K562 (cell line): ENCODE data around the gene CNGB1. TPM values are rescaled to one million over a fixed set of nuclear protein-coding genes. Genes with fewer than 3 reads are reported as not detected.

Source experiments
- CEBPG ChIP-seq, 3 experiments: fragments of 200-800 bp in 1 of 3; sonication (Bioruptor generic) in 1 of 3; sonication (generic) in 1 of 3; formaldehyde crosslinking in 1 of 3; IDR thresholded peaks in 2 of 3; conservative IDR thresholded peaks in 1 of 3; 2 replicates each; pipeline versions ENCODE4 v1.6.1 to v1.8.0; 2016 to 2022; ENCODE audit warnings: missing compliant biosample characterization in 2 of 3, missing genetic modification characterization in 2 of 3, mild to moderate bottlenecking in 1 of 3, missing genetic modification reagents in 1 of 3
- EGR1 ChIP-seq: fragments of 450-650 bp; conservative IDR thresholded peaks from 2 replicates; pipeline ENCODE4 v1.6.1; 2017; ENCODE audit warnings: mild to moderate bottlenecking
- FIP1L1 ChIP-seq: fragments of 200-400 bp; formaldehyde crosslinking; IDR thresholded peaks from 2 replicates; pipeline ENCODE4 v1.6.1; 2018; ENCODE audit warnings: mild to moderate bottlenecking, low read depth, low read length; ENCODE audit not compliant: poor library complexity, severe bottlenecking
- GABPB1 ChIP-seq: sonication (generic); formaldehyde crosslinking; IDR thresholded peaks from 2 replicates; pipeline ENCODE4 v1.8.0; 2022; ENCODE audit warnings: mild to moderate bottlenecking, missing genetic modification reagents
- KLF10 ChIP-seq: fragments of 250-450 bp; sonication (Bioruptor Pico); IDR thresholded peaks from 2 replicates; pipeline ENCODE4 v1.6.1; 2021; ENCODE audit warnings: matching md5 sums
- NCOA6 ChIP-seq: fragments of 450-650 bp; IDR thresholded peaks from 2 replicates; pipeline ENCODE4 v1.6.1; 2017; ENCODE audit warnings: mild to moderate bottlenecking
- NCOR1 ChIP-seq: fragments of 450-650 bp; IDR thresholded peaks from 2 replicates; pipeline ENCODE4 v1.6.1; 2016; ENCODE audit warnings: mild to moderate bottlenecking, moderate library complexity
- RBM15 ChIP-seq: fragments of 200-400 bp; formaldehyde crosslinking; IDR thresholded peaks from 2 replicates; pipeline ENCODE4 v1.6.1; 2018; ENCODE audit warnings: mild to moderate bottlenecking, low read length, moderate library complexity; ENCODE audit not compliant: insufficient read depth
- ZNF140 ChIP-seq: fragments of 250-450 bp; sonication (Bioruptor Pico); IDR thresholded peaks from 2 replicates; pipeline ENCODE4 v1.8.0; 2021; ENCODE audit warnings: moderate library complexity, mild to moderate bottlenecking, inconsistent platforms
- polyA plus RNA-seq, 8 experiments: library from polyadenylated mRNA; depleted of rRNA in 4 of 8; stranded (reverse) in 5 of 8; unstranded in 3 of 8; fragments of >200 nt; fragmentation: Nextera tagmentation in 2 of 8; fragmentation: Illumina TruSeq in 1 of 8; extraction: Ambion mirVana in 2 of 8; extraction: Trizol in 1 of 8; gene quantifications; 2 replicates each; pipeline versions ENCODE4 v1.2.1 to v1.2.3, GENCODE V29; 2011 to 2014; ENCODE audit warnings: inconsistent platforms in 1 of 8, missing spikeins in 1 of 8
- total RNA-seq, 7 experiments: library from RNA; depleted of rRNA in 6 of 7; stranded (reverse); fragments of >200 nt in 6 of 7; fragmentation: Illumina TruSeq in 2 of 7; extraction: Trizol in 2 of 7; gene quantifications; 2 replicates each; pipeline versions ENCODE4 v1.2.1 to v1.2.3, GENCODE V29; 2011 to 2021; ENCODE audit warnings: low replicate concordance in 1 of 7
- TF ChIP-seq, protein P1 (sequence below): fragments of 450-650 bp; IDR thresholded peaks from 2 replicates; pipeline ENCODE4 v1.6.1; 2016; ENCODE audit warnings: low read depth
- TF ChIP-seq, protein P2 (sequence below): fragments of 200-800 bp; sonication (Bioruptor generic); IDR thresholded peaks from 2 replicates; pipeline ENCODE4 v1.6.1; 2016; ENCODE audit warnings: missing genetic modification characterization, missing compliant biosample characterization

Gene CNGB1
- total and polyA plus RNA-seq, 9 of the 15 experiments (the other 6 are each of a cell fraction or from before 2014, with no cell fraction given), result not detected

DNA sequence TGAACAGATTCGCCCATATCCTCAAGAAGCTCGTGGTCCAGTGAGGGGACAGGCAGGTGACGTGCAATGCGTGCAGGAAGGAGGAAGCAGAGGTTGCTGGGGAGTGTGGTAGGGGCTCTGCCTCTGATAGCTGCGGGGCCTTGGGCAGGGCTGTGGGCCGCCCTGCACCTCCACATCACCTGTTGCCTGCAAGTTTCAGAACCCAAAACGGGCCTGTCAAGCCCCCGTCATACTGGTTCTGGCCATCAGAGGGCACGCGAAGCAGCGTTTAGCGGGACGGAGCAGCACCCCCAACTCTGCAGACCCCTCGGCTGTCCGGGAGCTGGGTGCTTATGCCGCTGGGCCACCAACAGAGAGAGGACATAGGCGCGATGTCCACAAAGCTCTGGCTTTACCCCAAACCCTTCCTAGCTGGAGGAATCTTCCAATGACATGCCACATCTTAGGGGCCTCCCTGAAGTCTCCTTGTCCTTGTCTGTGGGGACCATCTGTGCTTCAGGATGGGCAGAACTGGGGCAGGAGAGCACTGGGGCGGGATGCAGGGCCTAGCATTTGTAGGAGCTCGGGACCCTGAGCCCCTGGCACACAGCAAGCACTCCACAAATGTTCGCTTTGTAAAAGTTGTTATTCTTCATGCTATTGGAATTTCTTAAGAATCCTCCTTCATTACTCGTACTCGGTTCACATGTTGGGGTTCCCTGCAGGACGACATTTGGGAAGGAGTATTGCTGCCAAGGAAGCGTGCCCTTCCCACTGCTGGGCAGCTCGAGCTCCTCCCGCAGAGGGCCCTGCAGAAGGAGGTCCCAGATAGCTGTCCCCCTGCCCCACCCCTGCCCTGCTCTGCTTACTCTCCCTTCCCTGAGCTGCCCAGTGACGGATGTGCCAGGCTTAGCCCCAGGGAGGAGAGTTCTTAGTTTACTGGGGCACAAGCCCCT is 64.3 kb downstream of the CNGB1 start (continued):
- TF ChIP-seq, protein P1, sequence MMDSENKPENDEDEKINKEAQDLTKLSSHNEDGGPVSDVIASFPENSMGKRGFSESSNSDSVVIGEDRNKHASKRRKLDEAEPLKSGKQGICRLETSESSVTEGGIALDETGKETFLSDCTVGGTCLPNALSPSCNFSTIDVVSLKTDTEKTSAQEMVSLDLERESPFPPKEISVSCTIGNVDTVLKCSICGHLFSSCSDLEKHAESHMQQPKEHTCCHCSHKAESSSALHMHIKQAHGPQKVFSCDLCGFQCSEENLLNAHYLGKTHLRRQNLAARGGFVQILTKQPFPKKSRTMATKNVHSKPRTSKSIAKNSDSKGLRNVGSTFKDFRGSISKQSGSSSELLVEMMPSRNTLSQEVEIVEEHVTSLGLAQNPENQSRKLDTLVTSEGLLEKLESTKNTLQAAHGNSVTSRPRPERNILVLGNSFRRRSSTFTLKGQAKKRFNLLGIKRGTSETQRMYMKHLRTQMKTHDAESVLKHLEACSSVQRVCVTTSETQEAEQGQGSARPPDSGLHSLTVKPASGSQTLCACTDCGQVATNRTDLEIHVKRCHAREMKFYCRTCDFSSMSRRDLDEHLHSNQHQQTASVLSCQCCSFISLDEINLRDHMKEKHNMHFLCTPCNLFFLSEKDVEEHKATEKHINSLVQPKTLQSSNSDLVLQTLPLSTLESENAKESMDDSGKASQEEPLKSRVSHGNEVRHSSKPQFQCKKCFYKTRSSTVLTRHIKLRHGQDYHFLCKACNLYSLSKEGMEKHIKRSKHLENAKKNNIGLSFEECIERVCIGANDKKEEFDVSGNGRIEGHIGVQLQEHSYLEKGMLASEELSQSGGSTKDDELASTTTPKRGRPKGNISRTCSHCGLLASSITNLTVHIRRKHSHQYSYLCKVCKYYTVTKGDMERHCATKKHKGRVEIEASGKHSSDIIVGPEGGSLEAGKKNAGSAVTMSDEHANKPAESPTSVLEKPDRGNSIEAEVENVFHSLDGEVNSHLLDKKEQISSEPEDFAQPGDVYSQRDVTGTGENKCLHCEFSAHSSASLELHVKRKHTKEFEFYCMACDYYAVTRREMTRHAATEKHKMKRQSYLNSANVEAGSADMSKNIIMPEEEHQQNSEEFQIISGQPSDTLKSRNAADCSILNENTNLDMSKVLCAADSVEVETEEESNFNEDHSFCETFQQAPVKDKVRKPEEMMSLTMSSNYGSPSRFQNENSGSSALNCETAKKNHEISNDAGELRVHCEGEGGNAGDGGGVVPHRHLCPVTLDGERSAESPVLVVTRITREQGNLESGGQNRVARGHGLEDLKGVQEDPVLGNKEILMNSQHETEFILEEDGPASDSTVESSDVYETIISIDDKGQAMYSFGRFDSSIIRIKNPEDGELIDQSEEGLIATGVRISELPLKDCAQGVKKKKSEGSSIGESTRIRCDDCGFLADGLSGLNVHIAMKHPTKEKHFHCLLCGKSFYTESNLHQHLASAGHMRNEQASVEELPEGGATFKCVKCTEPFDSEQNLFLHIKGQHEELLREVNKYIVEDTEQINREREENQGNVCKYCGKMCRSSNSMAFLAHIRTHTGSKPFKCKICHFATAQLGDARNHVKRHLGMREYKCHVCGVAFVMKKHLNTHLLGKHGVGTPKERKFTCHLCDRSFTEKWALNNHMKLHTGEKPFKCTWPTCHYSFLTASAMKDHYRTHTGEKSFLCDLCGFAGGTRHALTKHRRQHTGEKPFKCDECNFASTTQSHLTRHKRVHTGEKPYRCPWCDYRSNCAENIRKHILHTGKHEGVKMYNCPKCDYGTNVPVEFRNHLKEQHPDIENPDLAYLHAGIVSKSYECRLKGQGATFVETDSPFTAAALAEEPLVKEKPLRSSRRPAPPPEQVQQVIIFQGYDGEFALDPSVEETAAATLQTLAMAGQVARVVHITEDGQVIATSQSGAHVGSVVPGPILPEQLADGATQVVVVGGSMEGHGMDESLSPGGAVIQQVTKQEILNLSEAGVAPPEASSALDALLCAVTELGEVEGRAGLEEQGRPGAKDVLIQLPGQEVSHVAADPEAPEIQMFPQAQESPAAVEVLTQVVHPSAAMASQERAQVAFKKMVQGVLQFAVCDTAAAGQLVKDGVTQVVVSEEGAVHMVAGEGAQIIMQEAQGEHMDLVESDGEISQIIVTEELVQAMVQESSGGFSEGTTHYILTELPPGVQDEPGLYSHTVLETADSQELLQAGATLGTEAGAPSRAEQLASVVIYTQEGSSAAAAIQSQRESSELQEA, result no peak
- TF ChIP-seq EGR1 (no peak), ZNF140 (no peak), NCOA6 (no peak), NCOR1 (no peak), CEBPG (CRISPR knock-in tag; IDR thresholded peaks at IDR 0.05) (no peak), CEBPG (tag; conservative IDR thresholded peaks at IDR 0.05 in 1 of 2, IDR thresholded peaks at IDR 0.05 in 1 of 2) (no peak), KLF10 (CRISPR knock-in tag) (no peak), RBM15 (no peak), GABPB1 (CRISPR knock-in tag) (0 out of 2 replicates have a peak, but pooled peaks have one; percentile 37), FIP1L1 (no peak)
- TF ChIP-seq, protein P2, sequence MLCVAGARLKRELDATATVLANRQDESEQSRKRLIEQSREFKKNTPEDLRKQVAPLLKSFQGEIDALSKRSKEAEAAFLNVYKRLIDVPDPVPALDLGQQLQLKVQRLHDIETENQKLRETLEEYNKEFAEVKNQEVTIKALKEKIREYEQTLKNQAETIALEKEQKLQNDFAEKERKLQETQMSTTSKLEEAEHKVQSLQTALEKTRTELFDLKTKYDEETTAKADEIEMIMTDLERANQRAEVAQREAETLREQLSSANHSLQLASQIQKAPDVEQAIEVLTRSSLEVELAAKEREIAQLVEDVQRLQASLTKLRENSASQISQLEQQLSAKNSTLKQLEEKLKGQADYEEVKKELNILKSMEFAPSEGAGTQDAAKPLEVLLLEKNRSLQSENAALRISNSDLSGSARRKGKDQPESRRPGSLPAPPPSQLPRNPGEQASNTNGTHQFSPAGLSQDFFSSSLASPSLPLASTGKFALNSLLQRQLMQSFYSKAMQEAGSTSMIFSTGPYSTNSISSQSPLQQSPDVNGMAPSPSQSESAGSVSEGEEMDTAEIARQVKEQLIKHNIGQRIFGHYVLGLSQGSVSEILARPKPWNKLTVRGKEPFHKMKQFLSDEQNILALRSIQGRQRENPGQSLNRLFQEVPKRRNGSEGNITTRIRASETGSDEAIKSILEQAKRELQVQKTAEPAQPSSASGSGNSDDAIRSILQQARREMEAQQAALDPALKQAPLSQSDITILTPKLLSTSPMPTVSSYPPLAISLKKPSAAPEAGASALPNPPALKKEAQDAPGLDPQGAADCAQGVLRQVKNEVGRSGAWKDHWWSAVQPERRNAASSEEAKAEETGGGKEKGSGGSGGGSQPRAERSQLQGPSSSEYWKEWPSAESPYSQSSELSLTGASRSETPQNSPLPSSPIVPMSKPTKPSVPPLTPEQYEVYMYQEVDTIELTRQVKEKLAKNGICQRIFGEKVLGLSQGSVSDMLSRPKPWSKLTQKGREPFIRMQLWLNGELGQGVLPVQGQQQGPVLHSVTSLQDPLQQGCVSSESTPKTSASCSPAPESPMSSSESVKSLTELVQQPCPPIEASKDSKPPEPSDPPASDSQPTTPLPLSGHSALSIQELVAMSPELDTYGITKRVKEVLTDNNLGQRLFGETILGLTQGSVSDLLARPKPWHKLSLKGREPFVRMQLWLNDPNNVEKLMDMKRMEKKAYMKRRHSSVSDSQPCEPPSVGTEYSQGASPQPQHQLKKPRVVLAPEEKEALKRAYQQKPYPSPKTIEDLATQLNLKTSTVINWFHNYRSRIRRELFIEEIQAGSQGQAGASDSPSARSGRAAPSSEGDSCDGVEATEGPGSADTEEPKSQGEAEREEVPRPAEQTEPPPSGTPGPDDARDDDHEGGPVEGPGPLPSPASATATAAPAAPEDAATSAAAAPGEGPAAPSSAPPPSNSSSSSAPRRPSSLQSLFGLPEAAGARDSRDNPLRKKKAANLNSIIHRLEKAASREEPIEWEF, result no peak
